Fibroblast of lung (primary cell): ENCODE measurements around the gene SMARCA2. TPM values are rescaled to one million over a fixed set of nuclear protein-coding genes. Genes with fewer than 3 reads are reported as not detected.

Experiments used
- DNase-seq, 2 donors: peaks; one replicate each; pipeline versions ENCODE4 v3.0.0 to v3.0.0-alpha.2; 2010; ENCODE audit warnings: low read depth in 2 of 2
- H2AFZ ChIP-seq: 2 replicates; pipeline ENCODE4 v1.5.1; 2012; ENCODE audit warnings: low read length, control low read depth, inconsistent platforms
- H3K27ac ChIP-seq: 2 replicates; pipeline ENCODE4 v1.5.1; 2011; ENCODE audit warnings: low read length, control low read depth; ENCODE audit not compliant: insufficient read depth
- H3K27me3 ChIP-seq: 2 replicates; pipeline ENCODE4 v1.5.1; 2011; ENCODE audit warnings: mild to moderate bottlenecking, low read length; ENCODE audit not compliant: control insufficient read depth, insufficient read depth
- H3K36me3 ChIP-seq: 2 replicates; pipeline ENCODE4 v1.5.1; 2011; ENCODE audit warnings: low read length; ENCODE audit not compliant: control insufficient read depth, insufficient read depth
- H3K4me1 ChIP-seq: 2 replicates; pipeline ENCODE4 v1.5.1; 2011; ENCODE audit warnings: low read length; ENCODE audit not compliant: control insufficient read depth, insufficient read depth; ENCODE audit errors: extremely low read depth
- H3K4me2 ChIP-seq: 2 replicates; pipeline ENCODE4 v1.5.1; 2011; ENCODE audit warnings: low read length, control low read depth; ENCODE audit not compliant: insufficient read depth; ENCODE audit errors: extremely low read depth
- H3K4me3 ChIP-seq, 4 experiments: fragments of 200-600 bp in 1 of 4; sonication (generic) in 1 of 4; replicated peaks in 1 of 4; 2 replicates each; pipeline ENCODE4 v1.5.1; 2011 to 2016; ENCODE audit warnings: low read length in 4 of 4, low read depth in 3 of 4, mild to moderate bottlenecking in 3 of 4, control low read depth in 2 of 4, inconsistent platforms in 1 of 4, mixed read lengths in 1 of 4; ENCODE audit not compliant: insufficient read depth in 1 of 4; ENCODE audit errors: control extremely low read depth in 1 of 4
- H3K79me2 ChIP-seq: 2 replicates; pipeline ENCODE4 v1.5.1; 2012; ENCODE audit warnings: mild to moderate bottlenecking, low read length, inconsistent platforms; ENCODE audit not compliant: control insufficient read depth, insufficient read depth
- H3K9ac ChIP-seq: 2 replicates; pipeline ENCODE4 v1.5.1; 2011; ENCODE audit warnings: mild to moderate bottlenecking, low read length, control low read depth; ENCODE audit not compliant: insufficient read depth
- H3K9me3 ChIP-seq: 2 replicates; pipeline ENCODE4 v1.5.1; 2012; ENCODE audit warnings: low read depth, low read length; ENCODE audit not compliant: control insufficient read depth, insufficient read depth
- H4K20me1 ChIP-seq: 2 replicates; pipeline ENCODE4 v1.5.1; 2011; ENCODE audit warnings: low read length; ENCODE audit not compliant: control insufficient read depth, insufficient read depth; ENCODE audit errors: extremely low read depth
- CTCF ChIP-seq, 2 donors: IDR thresholded peaks in 1 of 2; conservative IDR thresholded peaks in 1 of 2; 1 replicate in 1 of 2; 2 replicates in 1 of 2; pipeline ENCODE4 v1.5.1; 2011 to 2012; ENCODE audit warnings: low read length in 2 of 2, control low read depth in 1 of 2, inconsistent platforms in 1 of 2, low read depth in 1 of 2, mild to moderate bottlenecking in 1 of 2
- EZH2 ChIP-seq: IDR thresholded peaks from 2 replicates; pipeline ENCODE4 v1.5.1; 2012; ENCODE audit warnings: low read length, control low read depth, mild to moderate bottlenecking; ENCODE audit errors: missing control alignments
- polyA plus RNA-seq, 2 donors: library from polyadenylated mRNA; depleted of rRNA in 1 of 2; stranded (reverse) in 1 of 2; unstranded in 1 of 2; fragments of >200 nt; gene quantifications; 2 replicates each; pipeline ENCODE4 v1.2.1, GENCODE V29; 2011 to 2012; ENCODE audit warnings: missing spikeins in 1 of 2
- total RNA-seq: library from RNA; depleted of rRNA; stranded (reverse); fragments of >200 nt; gene quantifications from 2 replicates; pipeline ENCODE4 v1.2.1, GENCODE V29; 2014

SMARCA2 gene
- total and polyA plus RNA-seq, 2 donors (not counting 1 experiment from before 2014, with no cell fraction given) = 36.8 to 62.3 TPM

GRCh38 chr9:2087500-2088313 lies 72.6 kb downstream of the SMARCA2 start:
- Histone ChIP-seq H3K9ac (no peak overlapping the region), H3K27me3 (no peaks in the 10 kb centered on the region), H3K4me3 (no peak overlapping the region), H3K4me2 (no peak overlapping the region), H2AFZ (no peak overlapping the region), H3K79me2 (no peaks in the 10 kb centered on the region), H3K9me3 (no peaks in the 10 kb centered on the region), H4K20me1 (no peaks in the 10 kb centered on the region), H3K27ac (no peak overlapping the region), H3K36me3 (peaks cover 3% of the 10 kb centered on the region), H3K4me1 (no peaks in the 10 kb centered on the region)
- TF ChIP-seq CTCF (conservative IDR thresholded peaks at IDR 0.05 in 1 of 2, IDR thresholded peaks at IDR 0.05 in 1 of 2; ENCODE audit: low read depth in 1 of 2, low read length in 2 of 2) (peak; percentile 58 to 71), EZH2 (no peak)
- peak; percentile 55 to 64 for DNase-seq

- Histone ChIP-seq H3K36me3 (peaks cover 1% of the 10 kb centered on the region), H3K79me2 (no peaks in the 10 kb centered on the region), H4K20me1 (no peaks in the 10 kb centered on the region), H3K4me3 (no peak overlapping the region), H3K4me1 (no peaks in the 10 kb centered on the region), H3K9me3 (no peaks in the 10 kb centered on the region), H3K4me2 (no peak overlapping the region), H3K27ac (no peak overlapping the region), H2AFZ (no peak overlapping the region), H3K9ac (no peak overlapping the region), H3K27me3 (no peaks in the 10 kb centered on the region)
- TF ChIP-seq CTCF (conservative IDR thresholded peaks at IDR 0.05 in 1 of 2, IDR thresholded peaks at IDR 0.05 in 1 of 2; ENCODE audit: low read depth in 1 of 2, low read length in 2 of 2) (no peak), EZH2 (no peak)
- DNase-seq = peak in 1 of 2 donors; percentile 79
These were observed 78.9 kb downstream of the SMARCA2 start for GRCh38 chr9:2093920-2094597.

GRCh38 chr9:2096376-2096970 lies 81.3 kb downstream of the SMARCA2 start:
- Histone ChIP-seq H3K4me3 (no peak overlapping the region), H3K9me3 (no peaks in the 10 kb centered on the region), H3K79me2 (no peaks in the 10 kb centered on the region), H3K27ac (no peak overlapping the region), H3K9ac (no peak overlapping the region), H3K4me1 (no peaks in the 10 kb centered on the region), H3K36me3 (peaks cover 1% of the 10 kb centered on the region), H3K27me3 (no peaks in the 10 kb centered on the region), H3K4me2 (no peak overlapping the region), H4K20me1 (no peaks in the 10 kb centered on the region), H2AFZ (no peak overlapping the region)
- TF ChIP-seq CTCF (conservative IDR thresholded peaks at IDR 0.05 in 1 of 2, IDR thresholded peaks at IDR 0.05 in 1 of 2; ENCODE audit: low read depth in 1 of 2, low read length in 2 of 2) (no peak), EZH2 (no peak)
- no peak for DNase-seq
